ENCODE data around the gene SCUBE2. TPM values are rescaled to one million over a fixed set of nuclear protein-coding genes. Genes with fewer than 3 reads are reported as not detected.

The SCUBE2 gene
- total RNA-seq (2022; extraction: Qiagen RNA extraction): 0.28 to 0.46 TPM (median 0.43 TPM) in 5 replicates

GRCh38 chr11:9091044-9091922 is at the start of gene SCUBE2:
Gene SCUBE2, minus strand, starts transcription at chr11:9091599. Its CDS starts 71 bp downstream, at chr11:9091528.

GRCh38 chr11:9003573-9004182 is 87.7 kb downstream of the SCUBE2 start, which contains the start of gene NRIP3:
Gene NRIP3, minus strand, starts transcription at chr11:9004001. Its CDS starts 66 bp downstream, at chr11:9003935.

Other genes with a start within 250 kb of the SCUBE2 start
- 38.7 to 45.6 TPM (median 43.8 TPM) in 5 replicates for gene AKIP1, start 180.4 kb downstream of the SCUBE2 start, total RNA-seq (2022; extraction: Qiagen RNA extraction)
- gene C11orf16, start 158.7 kb downstream of the SCUBE2 start, total RNA-seq (2022; extraction: Qiagen RNA extraction): not detected in 5 replicates
- not detected in 5 replicates for gene ASCL3, start 148.6 kb downstream of the SCUBE2 start, total RNA-seq (2022; extraction: Qiagen RNA extraction)
- 36.5 to 39.4 TPM (median 37.7 TPM) in 5 replicates for gene TMEM9B, start 127.2 kb downstream of the SCUBE2 start, total RNA-seq (2022; extraction: Qiagen RNA extraction)
- 0.61 to 1.3 TPM (median 0.71 TPM) in 5 replicates for gene NRIP3, start 87.6 kb downstream of the SCUBE2 start, total RNA-seq (2022; extraction: Qiagen RNA extraction)
- gene DENND5A, start 173.8 kb upstream of the SCUBE2 start, total RNA-seq (2022; extraction: Qiagen RNA extraction): 31.7 to 63.5 TPM (median 40.3 TPM) in 5 replicates
- 18.4 to 23.2 TPM (median 22.3 TPM) in 5 replicates for gene TMEM41B, start 223.0 kb upstream of the SCUBE2 start, total RNA-seq (2022; extraction: Qiagen RNA extraction)